ENCODE data around the gene IFT22.

IFT22 gene

GRCh38 chr7:101342892-101343291, 21.3 kb upstream of the IFT22 start:
- no peak for TF ChIP-seq CTCF (IDR thresholded peaks at IDR 0.05; ENCODE audit: borderline replicate concordance, control extremely low read depth, extremely low read depth, insufficient read depth, missing control alignments)
- in situ Hi-C loops (cut with MboI; ENCODE audit: low sequenced_read_pairs, unreplicated experiment) = no loop called here
- DNase-seq (ENCODE audit: low spot score) = no peak

GRCh38 chr7:101340379-101340778, 18.8 kb upstream of the IFT22 start:
- TF ChIP-seq CTCF (IDR thresholded peaks at IDR 0.05; ENCODE audit: borderline replicate concordance, control extremely low read depth, extremely low read depth, insufficient read depth, missing control alignments) = no peak
- DNase-seq (ENCODE audit: low spot score) = no peak
- in situ Hi-C loops (cut with MboI; ENCODE audit: low sequenced_read_pairs, unreplicated experiment) = no loop called here

GRCh38 chr7:101333912-101334311, 12.3 kb upstream of the IFT22 start:
- in situ Hi-C loops (cut with MboI; ENCODE audit: low sequenced_read_pairs, unreplicated experiment) = no loop called here
- DNase-seq (ENCODE audit: low spot score) = no peak
- TF ChIP-seq CTCF (IDR thresholded peaks at IDR 0.05; ENCODE audit: borderline replicate concordance, control extremely low read depth, extremely low read depth, insufficient read depth, missing control alignments) = no peak

- no peak for DNase-seq (ENCODE audit: low spot score)
- TF ChIP-seq CTCF (IDR thresholded peaks at IDR 0.05; ENCODE audit: borderline replicate concordance, control extremely low read depth, extremely low read depth, insufficient read depth, missing control alignments) = no peak
- in situ Hi-C loops (cut with MboI; ENCODE audit: low sequenced_read_pairs, unreplicated experiment) = no loop called here
Measured at GRCh38 chr7:101332026-101332425, 10.4 kb upstream of the IFT22 start.

- DNase-seq (ENCODE audit: low spot score) = no peak
- in situ Hi-C loops (cut with MboI; ENCODE audit: low sequenced_read_pairs, unreplicated experiment) = no loop called here
- TF ChIP-seq CTCF (IDR thresholded peaks at IDR 0.05; ENCODE audit: borderline replicate concordance, control extremely low read depth, extremely low read depth, insufficient read depth, missing control alignments) = no peak
Measured at GRCh38 chr7:101330011-101330484, 8.4 kb upstream of the IFT22 start.

- in situ Hi-C loops (cut with MboI; ENCODE audit: low sequenced_read_pairs, unreplicated experiment) = no loop called here
- DNase-seq (ENCODE audit: low spot score) = no peak
- no peak for TF ChIP-seq CTCF (IDR thresholded peaks at IDR 0.05; ENCODE audit: borderline replicate concordance, control extremely low read depth, extremely low read depth, insufficient read depth, missing control alignments)
Measured at GRCh38 chr7:101328159-101328558, 6.5 kb upstream of the IFT22 start.

GRCh38 chr7:101319401-101319800, 2.2 kb downstream of the IFT22 start:
- in situ Hi-C loops (cut with MboI; ENCODE audit: low sequenced_read_pairs, unreplicated experiment) = no loop called here
- no peak for TF ChIP-seq CTCF (IDR thresholded peaks at IDR 0.05; ENCODE audit: borderline replicate concordance, control extremely low read depth, extremely low read depth, insufficient read depth, missing control alignments)
- no peak for DNase-seq (ENCODE audit: low spot score)

Measured in GM13976 (cell line).